Astrocyte (in vitro differentiated cells and primary cell): Measurements from ENCODE around the gene CNTLN.

Source experiments
- CTCF ChIP-seq: IDR thresholded peaks from 2 replicates; pipeline ENCODE4 v1.5.1; 2011; ENCODE audit warnings: low read depth, mild to moderate bottlenecking, inconsistent platforms, low read length, moderate library complexity; ENCODE audit not compliant: insufficient read depth
- EZH2 ChIP-seq: IDR thresholded peaks from 2 replicates; pipeline ENCODE4 v1.6.1; 2012; ENCODE audit warnings: mild to moderate bottlenecking, low read length, inconsistent platforms; ENCODE audit not compliant: insufficient read depth

GRCh38 chr9:17536027-17536426, 401.2 kb downstream of the CNTLN start:
- TF ChIP-seq CTCF (no peak), EZH2 (no peak)
